ENCODE measurements around the gene C10orf71.
A peak's percentile ranks its signal among the peaks of the same experiment; 100 is the strongest.

C10orf71 gene

DNA sequence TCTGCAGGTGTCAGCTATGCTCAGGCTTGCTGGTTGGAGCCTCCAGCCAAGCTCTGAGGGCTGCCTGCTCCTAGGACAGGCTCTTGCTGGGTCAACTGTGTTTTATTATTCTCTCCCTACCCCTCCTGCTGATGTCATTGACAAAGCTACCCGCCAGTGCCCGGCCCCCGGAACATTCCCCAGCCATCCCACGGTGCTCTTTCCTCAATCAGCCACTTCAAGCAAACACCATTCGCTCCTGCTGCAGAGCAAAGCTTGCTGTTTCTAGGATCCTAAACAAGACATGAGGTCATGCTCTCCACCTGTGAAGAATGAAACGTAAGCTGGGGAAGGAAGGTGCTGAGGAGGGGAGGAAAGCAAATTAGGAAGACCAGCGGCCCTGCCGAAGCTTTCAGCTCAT lies 2.1 kb upstream of the C10orf71 start:
- DNase-seq = no peak

GRCh38 chr10:49297818-49298670 lies 926 bp upstream of the C10orf71 start:
- DNase-seq = no peak

DNA sequence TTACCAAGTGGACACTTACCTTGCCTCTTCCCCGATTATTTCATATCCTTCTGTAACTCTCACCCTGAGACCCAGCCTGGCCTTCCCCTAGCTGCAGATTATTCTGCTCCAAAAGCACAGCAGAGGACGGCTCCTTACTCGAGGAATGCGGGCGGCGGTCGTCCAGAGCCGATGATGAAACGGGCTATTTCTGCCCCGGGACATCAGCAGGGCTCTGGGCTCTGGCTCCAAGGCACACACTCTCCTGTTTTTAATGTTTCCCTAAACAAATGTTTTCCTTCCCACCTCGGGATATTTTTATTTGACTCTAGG lies 343 bp upstream of the C10orf71 start:
- DNase-seq = no peak

DNA sequence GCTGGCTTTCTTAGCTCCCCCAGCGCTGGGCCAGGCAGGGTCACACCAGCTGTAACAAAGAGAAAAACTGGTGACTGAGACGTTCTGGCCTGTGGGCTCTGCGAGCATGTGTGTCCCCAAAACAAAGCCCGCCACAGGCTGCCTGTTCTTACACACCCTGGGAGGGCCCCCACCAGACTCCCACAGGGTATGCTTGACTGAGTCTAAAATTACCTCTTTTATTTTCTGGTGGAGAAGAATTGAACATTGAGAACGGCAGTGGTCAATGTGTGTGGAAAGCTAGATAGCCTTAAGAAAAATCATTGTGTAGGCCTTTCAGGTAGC lies 808 bp downstream of the C10orf71 start:
- DNase-seq = no peak

GRCh38 chr10:49300140-49300974 lies 1.4 kb downstream of the C10orf71 start:
- DNase-seq = no peak

GRCh38 chr10:49301302-49301701 lies 2.3 kb downstream of the C10orf71 start:
- DNase-seq = no peak

- DNase-seq = no peak
Observed at GRCh38 chr10:49302088-49302487, 3.1 kb downstream of the C10orf71 start.

GRCh38 chr10:49303711-49304110 lies 4.7 kb downstream of the C10orf71 start:
- no peak for DNase-seq

DNA sequence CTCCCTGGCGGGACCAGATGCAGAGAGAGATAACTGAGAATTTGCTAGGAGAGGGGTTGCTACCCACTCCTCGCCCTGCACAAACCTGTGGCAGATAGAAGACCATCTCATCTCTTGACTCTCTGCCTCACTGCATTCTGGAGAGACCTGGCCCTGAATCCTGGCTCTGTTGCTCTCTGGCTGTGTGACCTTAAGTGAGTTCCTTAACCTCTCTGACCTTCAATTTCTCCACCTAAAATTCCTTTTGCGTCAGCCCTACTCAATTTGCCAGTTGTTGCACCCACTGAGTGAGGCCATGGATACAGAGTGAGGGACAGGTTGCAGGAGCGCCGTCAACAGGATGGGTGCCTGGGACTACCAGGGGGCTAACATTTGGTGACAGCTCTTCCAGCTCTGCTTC lies 5.2 kb downstream of the C10orf71 start:
- DNase-seq = no peak

DNA sequence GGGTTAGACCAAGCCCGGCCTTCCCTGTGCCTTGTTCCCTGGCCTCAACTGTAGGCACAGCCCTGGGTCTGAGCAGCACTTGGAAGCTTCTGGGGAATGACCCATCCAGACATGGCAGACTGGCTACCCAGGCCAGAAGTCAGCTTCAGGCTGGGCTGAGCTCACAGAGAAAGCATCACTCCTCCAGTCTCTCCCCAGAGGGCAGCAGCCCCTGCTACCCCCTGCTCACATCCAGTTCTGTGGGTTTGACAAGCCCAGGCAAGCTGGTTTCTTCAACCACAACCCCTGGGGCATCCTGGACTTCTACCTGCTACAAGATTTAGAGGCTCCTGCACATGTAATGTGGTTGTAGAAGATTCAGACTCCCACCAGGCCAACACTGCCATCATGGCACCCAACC lies 9.0 kb downstream of the C10orf71 start:
- peak; percentile 9 for DNase-seq

DNA sequence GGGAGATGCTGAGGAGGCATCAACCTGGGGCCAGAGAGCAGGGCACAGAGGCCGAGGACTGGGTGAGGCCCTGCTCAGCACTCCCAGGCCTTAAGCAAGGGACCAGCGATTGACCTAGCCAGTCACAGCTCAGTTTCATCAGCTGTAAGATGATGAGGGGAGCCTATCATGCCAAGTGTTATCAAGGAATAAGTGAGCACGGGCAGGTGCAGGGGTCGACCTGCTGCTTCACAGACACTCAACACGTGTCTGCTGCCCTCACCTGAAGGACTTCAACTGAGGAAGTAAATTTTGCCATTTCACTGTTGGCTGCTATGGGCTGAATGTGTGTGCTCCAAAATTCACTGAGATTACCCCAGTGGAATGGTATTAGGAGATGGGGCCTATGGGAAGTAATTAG lies 9.9 kb downstream of the C10orf71 start:
- no peak for DNase-seq

- peak; percentile 58 for DNase-seq
Observed at GRCh38 chr10:49309691-49310411, 10.9 kb downstream of the C10orf71 start.

DNA sequence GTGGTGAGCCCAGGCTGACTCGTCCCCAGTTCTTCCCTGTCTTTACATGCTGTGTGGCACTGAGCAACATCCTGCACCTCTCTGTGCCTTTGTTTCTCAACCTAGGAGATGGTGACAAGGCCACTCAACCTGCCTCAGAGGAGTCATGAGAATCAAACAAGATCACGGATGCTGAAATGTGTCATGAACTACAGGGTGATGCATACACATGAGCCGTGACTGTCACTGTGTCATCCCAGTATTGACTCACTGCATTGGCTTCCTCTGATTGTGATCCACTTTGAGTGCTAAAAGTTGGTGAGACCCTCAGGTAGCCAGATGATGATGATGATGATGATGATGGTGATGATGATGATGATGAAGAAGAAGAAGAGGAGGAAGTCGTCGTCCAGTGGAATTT lies 11.5 kb downstream of the C10orf71 start:
- no peak for DNase-seq

- DNase-seq = no peak
Observed at GRCh38 chr10:49310901-49311554, 12.1 kb downstream of the C10orf71 start.

DNA sequence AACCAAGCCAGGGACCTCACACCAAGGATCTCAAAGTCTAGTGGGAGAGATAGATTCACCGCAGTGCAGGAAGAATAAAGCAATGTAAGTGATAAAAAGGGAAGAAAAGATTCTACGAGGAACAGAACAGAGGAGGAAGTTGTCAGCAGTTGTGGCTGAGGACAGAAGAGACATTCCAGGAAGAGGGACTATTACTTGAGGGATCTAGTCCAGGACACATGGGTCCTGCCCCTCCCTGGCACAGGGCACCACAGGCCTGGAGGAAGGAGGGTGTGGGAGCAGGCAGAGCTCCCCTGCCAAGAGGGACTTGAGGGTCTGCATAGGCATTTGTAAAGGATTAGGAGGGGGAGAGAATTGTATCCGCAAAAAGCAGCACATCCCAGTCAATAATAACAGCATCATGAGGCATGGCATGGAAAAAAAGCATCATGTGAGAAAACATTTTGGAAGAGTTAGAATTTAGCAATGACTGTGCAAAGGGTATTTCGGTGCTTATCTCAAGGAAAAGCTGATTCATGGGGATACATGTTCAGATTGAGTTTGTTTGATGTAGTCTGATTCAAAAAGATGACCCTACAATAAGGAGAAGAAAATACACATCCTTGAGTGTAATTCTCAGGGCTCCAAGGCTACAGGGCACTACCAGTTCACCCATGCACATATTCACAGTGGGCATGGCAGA lies 12.7 kb downstream of the C10orf71 start:
- no peak for DNase-seq

DNA sequence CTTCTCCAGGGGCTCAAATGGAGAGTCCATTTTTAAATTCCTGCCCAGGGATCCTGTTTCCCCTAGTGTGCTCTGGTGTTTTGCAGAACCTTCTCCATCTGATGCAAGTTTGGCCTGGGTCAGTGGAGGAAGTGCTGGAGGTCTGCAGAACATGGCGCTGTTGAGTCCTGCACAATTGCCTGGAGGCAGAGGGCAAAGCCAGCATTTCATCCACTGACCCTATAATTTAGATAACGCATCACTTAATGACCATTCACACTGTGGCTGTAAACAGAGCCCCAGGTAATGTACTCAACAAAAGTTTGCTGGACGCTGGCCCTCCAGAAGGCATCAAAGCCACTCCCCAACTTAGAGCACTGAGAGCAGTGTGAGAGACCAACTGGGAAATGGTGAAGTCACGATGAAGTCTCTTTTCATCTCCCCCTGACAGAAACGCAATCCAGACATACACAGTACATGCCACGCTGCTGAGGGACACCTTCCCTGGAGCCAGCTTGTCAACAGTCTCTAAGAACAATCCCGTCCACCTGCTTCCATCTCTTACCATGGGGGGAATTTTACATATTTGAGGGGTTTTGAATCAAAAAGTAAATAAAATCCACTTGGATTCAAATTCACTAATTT lies 13.4 kb downstream of the C10orf71 start:
- DNase-seq = no peak

DNA sequence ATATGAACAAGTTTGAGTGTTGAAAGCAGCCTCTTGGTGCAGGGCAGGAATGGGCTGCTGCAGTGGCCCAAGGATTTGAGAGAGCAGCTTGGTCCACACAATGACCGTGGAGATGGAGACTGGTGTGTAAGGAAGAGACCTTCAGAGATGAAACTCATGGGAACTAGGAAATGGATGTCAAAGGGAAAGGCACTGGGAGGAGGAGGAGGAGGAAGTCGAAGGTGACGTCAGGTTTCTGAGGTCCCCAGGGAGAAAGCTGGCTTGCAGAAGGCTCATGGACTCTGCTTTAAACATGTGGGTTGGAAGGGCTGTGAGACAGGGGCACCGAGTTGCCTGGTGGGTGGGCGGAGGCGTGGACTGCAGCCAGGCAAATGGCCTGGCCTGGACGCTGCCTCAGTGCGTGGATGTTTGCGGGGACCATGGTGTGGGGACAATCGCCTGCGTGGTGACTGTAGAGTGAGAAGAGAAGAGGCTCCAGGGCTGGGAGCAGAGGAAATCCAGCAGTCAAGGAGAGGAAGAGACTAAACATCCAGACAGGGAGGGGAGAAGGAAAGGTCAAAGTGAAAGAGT lies 14.6 kb downstream of the C10orf71 start:
- DNase-seq = no peak

DNA sequence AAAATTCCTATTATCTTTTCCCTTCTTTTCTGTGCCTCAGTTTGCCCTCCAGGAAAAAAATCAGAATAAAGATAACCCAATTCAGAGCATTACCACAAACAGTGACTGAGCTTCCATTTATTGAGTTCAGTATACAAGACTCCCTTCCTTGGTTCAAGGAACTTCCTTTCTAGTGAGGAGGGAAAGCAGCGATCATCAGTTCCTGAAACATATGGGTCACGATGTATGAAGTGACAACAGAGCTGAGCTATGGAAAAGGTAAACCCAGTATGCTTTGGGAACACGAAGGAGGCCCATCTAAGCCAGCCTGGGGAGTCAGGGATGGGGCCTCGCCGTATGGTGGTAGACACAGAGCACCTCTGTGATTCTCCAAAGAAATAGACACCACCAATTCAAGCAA lies 15.8 kb downstream of the C10orf71 start:
- DNase-seq = no peak

GRCh38 chr10:49318028-49318427 lies 19.1 kb downstream of the C10orf71 start:
- no peak for DNase-seq

- DNase-seq = no peak
Observed at GRCh38 chr10:49318755-49319154, 19.8 kb downstream of the C10orf71 start.

GRCh38 chr10:49319206-49319605 lies 20.2 kb downstream of the C10orf71 start:
- no peak for DNase-seq

- no peak for DNase-seq
Observed at GRCh38 chr10:49320191-49320590, 21.2 kb downstream of the C10orf71 start.
